Measurements from ENCODE around the gene MANSC4. TPM values are rescaled to one million over a fixed set of nuclear protein-coding genes. Genes with fewer than 3 reads are reported as not detected.

Gene MANSC4
- total and polyA plus RNA-seq, 9 of the 15 experiments (the other 6 are each of a cell fraction or from before 2014, with no cell fraction given), result not detected

GRCh38 chr12:27771481-27772327 is 8.3 kb downstream of the MANSC4 start:
- Histone ChIP-seq H3K9me3 (replicated peaks; ENCODE audit: control insufficient read depth, insufficient read depth, low read depth, low read length) (no peaks in the 10 kb centered on the region), H3K79me2 (ENCODE audit: control insufficient read depth, insufficient read depth, low read length) (no peaks in the 10 kb centered on the region), H3K36me3 (ENCODE audit: control insufficient read depth, insufficient read depth, low read length) (no peaks in the 10 kb centered on the region), H3K27ac (ENCODE audit: extremely low read depth, low read depth, low read length) (no peak overlapping the region), H3K4me2 (ENCODE audit: insufficient read depth, low read length) (no peak overlapping the region), H4K20me1 (replicated peaks; ENCODE audit: control insufficient read depth, insufficient read depth, low read length) (no peaks in the 10 kb centered on the region), H2AFZ (ENCODE audit: low read depth, low read length) (no peak overlapping the region), H3K4me1 (replicated peaks in 1 of 2; ENCODE audit: control insufficient read depth in 2 of 2, insufficient read depth in 2 of 2, low read length in 2 of 2) (no peaks in the 10 kb centered on the region; a peak in 1 of 5 replicates), H3K4me3 (no peak overlapping the region), H3K9ac (ENCODE audit: insufficient read depth in 1 of 2, low read depth in 2 of 2, low read length in 2 of 2) (no peak overlapping the region), H3K27me3 (ENCODE audit: control insufficient read depth in 2 of 2, insufficient read depth in 2 of 2, low read length in 2 of 2) (no peaks in the 10 kb centered on the region), H3K9me1 (ENCODE audit: control insufficient read depth, insufficient read depth, low read length) (no peaks in the 10 kb centered on the region)
- DNase-seq (ENCODE audit: extremely low read depth in 1 of 4, low spot score in 3 of 4) (no peak), ATAC-seq (no peak), FAIRE-seq (no peak)
- BruUV-seq (replicated peaks), result no TSS peak
- intact Hi-C loops (cut with micrococcal nuclease) (no loop called here), in situ Hi-C loops (cut with MboI) (no loop called here)
- WGBS (ENCODE audit: insufficient coverage, low coverage, missing lambda C conversion rate), result 16% methylated on average over 3 of the region's 3 CpGs
- TF ChIP-seq TAL1 (IDR thresholded peaks at IDR 0.05) (no peak), PTBP1 (IDR thresholded peaks at IDR 0.05; ENCODE audit: low read depth, low read length) (no peak), MYNN (IDR thresholded peaks at IDR 0.05) (no peak), MYNN (CRISPR knock-in tag; IDR thresholded peaks at IDR 0.05) (no peak), BCL6 (CRISPR knock-in tag; IDR thresholded peaks at IDR 0.05) (no peak), CEBPB (tag; IDR thresholded peaks at IDR 0.05) (no peak)
- POLR2A ChIA-PET, result interaction anchor here (1.8 kb wide), 1 partner anchor 8 kb away, joined by 8 read pairs; the partner anchor contains the start of genes KLHL42 and MANSC4
- CTCF ChIA-PET (ENCODE audit: low intra/inter-chr PET ratio), result no interaction called here

All from K562 (cell line).